ENCODE measurements around the gene TBC1D30.
A peak's percentile ranks its signal among the peaks of the same experiment; 100 is the strongest.
"Not testable (repeated sequence)": the region's sequence is repeated elsewhere in the genome, so short reads cannot be mapped to it uniquely, and the experiment has no call there.

TBC1D30 gene

DNA sequence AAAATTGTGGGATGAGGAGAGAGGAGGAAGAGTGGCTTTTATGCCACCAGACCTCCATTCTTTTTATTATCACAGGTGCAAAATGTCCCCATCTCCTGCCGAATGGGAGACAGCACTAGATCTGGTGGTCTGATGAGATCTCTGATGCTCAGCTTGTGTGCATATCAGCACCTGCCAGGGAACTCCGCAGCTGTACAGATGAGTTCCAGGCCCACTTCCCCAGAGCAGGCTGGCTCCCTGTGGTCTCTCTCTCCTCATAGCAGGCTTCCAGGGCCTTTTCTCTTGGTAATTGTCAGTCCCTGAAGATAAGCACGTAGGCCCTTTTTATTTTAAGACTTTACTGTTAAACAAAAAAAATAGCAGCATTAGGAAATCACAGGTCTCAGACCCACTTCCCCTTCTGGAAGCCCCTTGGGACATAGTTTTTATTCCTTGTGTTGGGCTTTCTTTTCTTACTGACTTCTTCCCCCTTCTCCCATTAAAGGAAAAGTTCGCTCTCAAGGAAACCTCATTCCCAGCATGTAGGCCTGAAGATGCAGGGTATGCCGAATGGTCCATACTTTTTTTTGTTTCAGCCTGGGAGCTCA is 4.5 kb upstream of the TBC1D30 start:
- no peak overlapping the region for H3K27ac Mint-ChIP-seq
- peaks cover 7% of the 10 kb centered on the region for H3K4me1 Mint-ChIP-seq
- CTCF ChIA-PET: interaction anchor here (2.2 kb wide), 1 partner anchor 19 kb away, joined by 7 read pairs; no protein-coding TSS in a partner anchor
- H3K36me3 Mint-ChIP-seq: no peaks in the 10 kb centered on the region
- no peaks in the 10 kb centered on the region for H3K9me3 Mint-ChIP-seq
- H3K4me3 Mint-ChIP-seq: no peak overlapping the region
- no peak for DNase-seq
- peaks cover 29% of the 10 kb centered on the region for H3K27me3 Mint-ChIP-seq

- Mint-ChIP-seq H3K4me3 (no peak overlapping the region), H3K27ac (no peak overlapping the region), H3K9me3 (no peaks in the 10 kb centered on the region), H3K36me3 (no peaks in the 10 kb centered on the region), H3K4me1 (peaks cover 10% of the 10 kb centered on the region), H3K27me3 (peaks cover 36% of the 10 kb centered on the region)
- no peak for DNase-seq
- CTCF ChIA-PET: interaction anchor here (2.2 kb wide), 1 partner anchor 19 kb away, joined by 7 read pairs; no protein-coding TSS in a partner anchor
These were observed 3.9 kb upstream of the TBC1D30 start for GRCh38 chr12:64820593-64820992.

- Mint-ChIP-seq H3K27ac (no peak overlapping the region), H3K4me1 (peaks cover 14% of the 10 kb centered on the region), H3K36me3 (no peaks in the 10 kb centered on the region), H3K4me3 (no peak overlapping the region), H3K9me3 (no peaks in the 10 kb centered on the region), H3K27me3 (peaks cover 42% of the 10 kb centered on the region)
- CTCF ChIA-PET: interaction anchor here (2.2 kb wide), 1 partner anchor 20 kb away, joined by 7 read pairs; no protein-coding TSS in a partner anchor
- no peak for DNase-seq
These were observed 3.3 kb upstream of the TBC1D30 start for GRCh38 chr12:64821116-64821630.

DNA sequence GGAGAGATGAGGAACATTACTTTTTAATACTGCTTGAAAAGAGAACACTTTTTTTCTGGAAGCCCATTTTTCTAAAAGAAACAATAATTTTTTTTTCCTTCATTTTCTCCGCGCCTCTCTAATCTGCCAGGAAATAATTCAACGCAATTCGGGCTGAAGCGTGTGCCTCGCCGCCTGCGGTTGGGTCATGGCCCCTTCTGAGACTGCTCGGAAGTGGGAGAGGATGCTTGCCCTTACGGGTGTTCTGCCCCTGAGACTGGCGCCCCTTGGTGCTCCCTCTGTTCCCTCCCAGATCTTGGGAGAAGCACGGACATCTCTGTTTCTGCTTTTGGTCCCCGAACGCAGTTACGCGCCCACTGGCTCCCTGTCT is 332 bp upstream of the TBC1D30 start:
- CTCF ChIA-PET: no interaction called here
- DNase-seq: no peak
- Mint-ChIP-seq H3K4me1 (peaks cover 17% of the 10 kb centered on the region), H3K36me3 (no peaks in the 10 kb centered on the region), H3K4me3 (peak overlapping the region; percentile 54), H3K27ac (no peak overlapping the region), H3K27me3 (peaks cover 64% of the 10 kb centered on the region), H3K9me3 (no peaks in the 10 kb centered on the region)

DNA sequence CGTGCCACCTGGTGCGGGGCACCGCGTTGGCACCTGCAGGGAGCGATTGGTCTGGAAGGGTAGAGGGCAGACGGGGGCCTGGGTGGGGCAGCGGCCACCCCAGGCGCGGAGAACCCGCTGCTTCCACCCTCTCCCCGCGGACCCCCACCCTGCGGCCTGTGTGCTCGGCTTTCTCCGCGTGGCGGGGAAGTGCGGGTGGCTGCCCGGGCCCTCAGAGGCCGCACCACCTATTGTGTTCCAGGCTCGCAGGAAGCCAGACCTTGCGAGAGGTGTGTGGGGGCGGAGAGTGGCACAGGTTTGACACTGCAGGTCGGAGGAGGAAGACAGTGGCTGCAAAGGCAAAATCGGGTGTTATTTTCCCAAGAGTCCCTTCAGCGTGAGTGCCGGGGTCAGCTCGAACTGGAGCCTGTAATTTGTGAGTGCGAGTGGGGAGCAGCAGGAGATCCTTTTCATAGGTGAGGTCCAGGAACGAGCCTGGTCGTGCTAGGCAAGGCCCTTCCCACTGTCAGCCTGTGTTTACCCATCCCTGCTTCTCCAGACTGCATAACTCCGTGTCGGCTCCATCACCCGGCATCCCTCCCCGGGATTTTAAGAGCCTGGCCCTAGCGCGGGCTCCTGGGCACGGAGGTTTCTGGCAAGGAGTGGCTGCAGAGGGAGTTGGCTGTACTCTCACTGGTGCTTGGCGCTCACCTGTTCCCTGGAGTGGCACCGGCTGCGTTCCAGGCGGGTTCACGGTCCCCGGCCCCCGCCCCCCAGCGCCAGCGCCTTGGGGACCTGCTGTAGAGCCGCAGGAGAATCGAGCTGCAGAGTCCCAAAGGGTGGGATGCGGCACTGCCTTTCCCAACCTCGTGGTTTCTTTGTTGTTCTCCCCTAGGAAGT is 935 bp downstream of the TBC1D30 start:
- Mint-ChIP-seq H3K36me3 (no peaks in the 10 kb centered on the region), H3K4me1 (peaks cover 17% of the 10 kb centered on the region), H3K9me3 (no peaks in the 10 kb centered on the region), H3K27me3 (peaks cover 67% of the 10 kb centered on the region), H3K27ac (no peak overlapping the region), H3K4me3 (no peak overlapping the region)
- CTCF ChIA-PET: interaction anchor here (1.1 kb wide), 1 partner anchor 30 kb away, joined by 4 read pairs; no protein-coding TSS in a partner anchor
- DNase-seq: no peak

DNA sequence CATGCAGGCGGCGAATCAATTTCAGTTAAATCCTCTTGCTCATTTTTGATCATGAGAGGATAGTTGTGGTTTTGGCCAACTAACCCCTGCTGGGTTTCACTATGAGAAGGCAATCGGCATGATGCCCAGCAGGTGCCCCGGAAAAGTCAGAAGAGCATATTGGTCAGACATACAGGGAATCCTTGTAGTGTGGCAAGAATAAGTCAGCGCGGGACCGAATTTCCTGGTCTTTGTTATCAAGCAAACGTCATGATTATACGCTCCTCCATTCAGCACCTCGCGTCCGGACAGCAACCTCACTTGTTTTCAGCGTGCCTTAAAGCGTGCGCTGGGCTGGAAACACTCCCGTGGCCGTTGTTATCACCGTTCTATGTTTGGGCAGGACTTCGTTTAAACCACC is 1.8 kb downstream of the TBC1D30 start:
- peak; percentile 75 for DNase-seq
- CTCF ChIA-PET: interaction anchor here (1.1 kb wide), 1 partner anchor 30 kb away, joined by 4 read pairs; no protein-coding TSS in a partner anchor
- Mint-ChIP-seq H3K27me3 (peaks cover 63% of the 10 kb centered on the region), H3K9me3 (no peaks in the 10 kb centered on the region), H3K4me3 (no peak overlapping the region), H3K36me3 (no peaks in the 10 kb centered on the region), H3K27ac (no peak overlapping the region), H3K4me1 (peaks cover 17% of the 10 kb centered on the region)

GRCh38 chr12:64828713-64829112 is 4.3 kb downstream of the TBC1D30 start:
- peaks cover 17% of the 10 kb centered on the region for H3K4me1 Mint-ChIP-seq
- H3K9me3 Mint-ChIP-seq: peaks cover 2% of the 10 kb centered on the region
- H3K27me3 Mint-ChIP-seq: peaks cover 49% of the 10 kb centered on the region
- CTCF ChIA-PET: no interaction called here
- H3K4me3 Mint-ChIP-seq: no peak overlapping the region
- no peak for DNase-seq
- no peaks in the 10 kb centered on the region for H3K36me3 Mint-ChIP-seq
- no peak overlapping the region for H3K27ac Mint-ChIP-seq

GRCh38 chr12:64833928-64834327 is 9.5 kb downstream of the TBC1D30 start:
- Mint-ChIP-seq H3K4me1 (no peaks in the 10 kb centered on the region), H3K9me3 (peaks cover 2% of the 10 kb centered on the region), H3K27me3 (peaks cover 5% of the 10 kb centered on the region), H3K36me3 (no peaks in the 10 kb centered on the region), H3K27ac (no peak overlapping the region), H3K4me3 (no peak overlapping the region)
- CTCF ChIA-PET: no interaction called here
- DNase-seq: no peak

DNA sequence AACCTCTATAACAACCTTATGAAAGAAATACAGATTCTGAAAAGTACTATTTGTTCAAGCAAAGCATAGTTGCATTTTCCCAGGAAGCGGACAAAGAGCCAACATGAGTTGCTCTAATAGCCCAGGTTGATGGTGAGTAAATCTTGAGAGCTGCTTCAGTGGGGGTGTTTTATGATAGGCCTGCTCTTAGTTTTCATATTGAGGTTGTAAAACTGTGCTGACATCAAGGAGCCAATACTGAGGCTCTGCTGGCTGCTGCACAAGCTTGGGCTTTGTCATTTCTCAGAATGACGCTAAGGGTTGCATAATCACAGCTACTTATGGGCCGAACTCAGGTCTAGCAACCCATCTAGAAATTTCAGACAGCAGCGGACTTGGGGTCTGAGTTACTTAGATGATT is 11.5 kb downstream of the TBC1D30 start:
- H3K4me1 Mint-ChIP-seq: no peaks in the 10 kb centered on the region
- H3K27ac Mint-ChIP-seq: no peak overlapping the region
- peaks cover 2% of the 10 kb centered on the region for H3K9me3 Mint-ChIP-seq
- H3K27me3 Mint-ChIP-seq: no peaks in the 10 kb centered on the region
- no peak for DNase-seq
- no peak overlapping the region for H3K4me3 Mint-ChIP-seq
- CTCF ChIA-PET: interaction anchor here (0.6 kb wide), 1 partner anchor 18 kb away, joined by 3 read pairs; no protein-coding TSS in a partner anchor
- H3K36me3 Mint-ChIP-seq: no peaks in the 10 kb centered on the region

- Mint-ChIP-seq H3K4me3 (no peak overlapping the region), H3K4me1 (no peaks in the 10 kb centered on the region), H3K27ac (no peak overlapping the region), H3K36me3 (no peaks in the 10 kb centered on the region), H3K27me3 (no peaks in the 10 kb centered on the region), H3K9me3 (peaks cover 2% of the 10 kb centered on the region)
- CTCF ChIA-PET: interaction anchor here (0.8 to 0.9 kb wide), 2 partner anchors 35 to 54 kb away, joined by 3 read pairs; no protein-coding TSS in a partner anchor
- no peak for DNase-seq
These were observed 12.4 kb downstream of the TBC1D30 start for GRCh38 chr12:64836856-64837255.

DNA sequence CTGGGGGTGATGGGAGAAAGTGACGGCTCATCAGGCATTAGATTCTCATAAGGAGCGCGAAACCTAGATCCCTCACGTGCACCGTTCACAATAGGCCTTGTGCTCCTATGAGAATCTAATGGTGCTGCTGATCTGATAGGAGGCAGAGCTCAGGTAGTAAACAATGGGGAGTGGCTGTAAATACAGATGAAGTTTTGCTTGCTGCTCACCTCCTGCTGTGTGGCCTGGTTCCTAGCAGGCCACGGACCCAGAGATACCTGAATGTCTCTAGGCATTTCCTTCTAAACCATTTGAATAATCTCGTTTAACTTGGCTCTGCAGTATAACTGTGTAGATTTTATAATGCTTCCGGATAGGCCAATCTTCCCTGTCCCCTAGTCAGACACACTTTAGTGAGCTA is 13.0 kb downstream of the TBC1D30 start:
- CTCF ChIA-PET: interaction anchor here (0.6 to 0.9 kb wide), 3 partner anchors 35 to 375 kb away, joined by 3 to 5 read pairs (median 3); no protein-coding TSS in a partner anchor

GRCh38 chr12:64840119-64840518 is 15.7 kb downstream of the TBC1D30 start:
- peaks cover 6% of the 10 kb centered on the region for H3K27me3 Mint-ChIP-seq
- CTCF ChIA-PET: no interaction called here
- H3K27ac Mint-ChIP-seq: no peak overlapping the region

More for the DNA sequence above, 13.0 kb downstream of the TBC1D30 start:
- Mint-ChIP-seq H3K4me1 (no peaks in the 10 kb centered on the region), H3K9me3 (peaks cover 2% of the 10 kb centered on the region), H3K27me3 (no peaks in the 10 kb centered on the region), H3K27ac (no peak overlapping the region), H3K36me3 (no peaks in the 10 kb centered on the region), H3K4me3 (no peak overlapping the region)
- no peak for DNase-seq

DNA sequence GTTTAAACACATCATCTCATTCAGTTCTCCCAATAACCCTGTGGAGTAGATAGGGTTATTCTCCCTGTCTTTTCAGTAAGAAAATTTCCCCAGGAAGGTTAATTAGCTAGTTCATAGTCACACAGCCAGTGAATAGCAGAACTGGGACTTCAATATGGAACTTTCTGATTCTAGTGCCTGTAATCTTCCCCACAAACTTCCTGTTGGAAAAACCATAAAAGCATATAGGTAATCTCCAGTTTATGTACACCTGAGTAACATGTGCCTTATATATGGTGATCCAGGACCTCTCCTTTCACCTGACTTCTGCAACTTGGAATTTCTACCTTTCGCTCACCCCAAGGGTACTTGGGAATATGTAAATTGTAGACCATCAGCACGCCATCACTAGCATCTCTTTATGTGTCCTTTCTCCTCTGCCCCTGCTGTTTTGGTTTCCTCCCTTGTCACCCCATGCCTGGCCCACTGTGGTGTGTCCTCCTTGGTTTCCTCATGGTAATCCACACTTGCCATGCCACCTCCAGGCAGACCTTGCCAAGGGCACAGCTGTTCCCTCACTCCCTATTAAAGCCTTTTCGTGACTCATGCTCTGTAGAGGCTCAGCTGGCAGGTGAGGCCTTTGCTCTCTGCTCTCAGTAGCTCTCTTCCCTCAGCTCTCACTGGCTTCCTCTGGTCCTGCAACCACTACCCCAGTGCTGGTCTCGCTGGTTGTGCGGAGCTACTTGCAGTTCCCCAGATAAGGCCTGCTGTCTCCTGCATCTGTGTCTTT is 16.7 kb downstream of the TBC1D30 start:
- H3K27ac Mint-ChIP-seq: no peak overlapping the region
- no peaks in the 10 kb centered on the region for H3K9me3 Mint-ChIP-seq
- H3K27me3 Mint-ChIP-seq: peaks cover 6% of the 10 kb centered on the region
- H3K4me1 Mint-ChIP-seq: no peaks in the 10 kb centered on the region
- no peaks in the 10 kb centered on the region for H3K36me3 Mint-ChIP-seq
- CTCF ChIA-PET: no interaction called here
- no peak overlapping the region for H3K4me3 Mint-ChIP-seq
- DNase-seq: no peak

More at GRCh38 chr12:64840119-64840518, 15.7 kb downstream of the TBC1D30 start:
- Mint-ChIP-seq H3K4me1 (no peaks in the 10 kb centered on the region), H3K4me3 (no peak overlapping the region), H3K36me3 (no peaks in the 10 kb centered on the region), H3K9me3 (no peaks in the 10 kb centered on the region)
- DNase-seq: no peak

- not testable (repeated sequence) for H3K4me3 Mint-ChIP-seq
These were observed 24.0 kb downstream of the TBC1D30 start for GRCh38 chr12:64848409-64848808.

More at GRCh38 chr12:64848409-64848808, 24.0 kb downstream of the TBC1D30 start:
- H3K4me1 Mint-ChIP-seq, H3K36me3 Mint-ChIP-seq, CTCF ChIA-PET, H3K27ac Mint-ChIP-seq, H3K9me3 Mint-ChIP-seq, DNase-seq: not testable (repeated sequence)
- H3K27me3 Mint-ChIP-seq: peaks cover 13% of the 10 kb centered on the region
